ENCODE results near the gene TAT. TPM values are rescaled to one million over a fixed set of nuclear protein-coding genes. Genes with fewer than 3 reads are reported as not detected.
A peak's percentile ranks its signal among the peaks of the same experiment; 100 is the strongest.

The TAT gene
- polyA plus RNA-seq, 1 experiment, result not detected

- DNase-seq (ENCODE audit: low read depth), result no peak
- TF ChIP-seq, protein P1, sequence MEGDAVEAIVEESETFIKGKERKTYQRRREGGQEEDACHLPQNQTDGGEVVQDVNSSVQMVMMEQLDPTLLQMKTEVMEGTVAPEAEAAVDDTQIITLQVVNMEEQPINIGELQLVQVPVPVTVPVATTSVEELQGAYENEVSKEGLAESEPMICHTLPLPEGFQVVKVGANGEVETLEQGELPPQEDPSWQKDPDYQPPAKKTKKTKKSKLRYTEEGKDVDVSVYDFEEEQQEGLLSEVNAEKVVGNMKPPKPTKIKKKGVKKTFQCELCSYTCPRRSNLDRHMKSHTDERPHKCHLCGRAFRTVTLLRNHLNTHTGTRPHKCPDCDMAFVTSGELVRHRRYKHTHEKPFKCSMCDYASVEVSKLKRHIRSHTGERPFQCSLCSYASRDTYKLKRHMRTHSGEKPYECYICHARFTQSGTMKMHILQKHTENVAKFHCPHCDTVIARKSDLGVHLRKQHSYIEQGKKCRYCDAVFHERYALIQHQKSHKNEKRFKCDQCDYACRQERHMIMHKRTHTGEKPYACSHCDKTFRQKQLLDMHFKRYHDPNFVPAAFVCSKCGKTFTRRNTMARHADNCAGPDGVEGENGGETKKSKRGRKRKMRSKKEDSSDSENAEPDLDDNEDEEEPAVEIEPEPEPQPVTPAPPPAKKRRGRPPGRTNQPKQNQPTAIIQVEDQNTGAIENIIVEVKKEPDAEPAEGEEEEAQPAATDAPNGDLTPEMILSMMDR (IDR thresholded peaks at IDR 0.05; ENCODE audit: insufficient read depth, low read depth, low read length), result no peak
- Histone ChIP-seq H3K4me3 (ENCODE audit: low read depth, low read length) (no peak overlapping the region), H3K27me3 (ENCODE audit: control insufficient read depth, insufficient read depth, low read length) (no peaks in the 10 kb centered on the region), H3K36me3 (ENCODE audit: control insufficient read depth, insufficient read depth, low read length) (no peaks in the 10 kb centered on the region)
- CTCF ChIA-PET, result no interaction called here
- POLR2A ChIA-PET, result no interaction called here
These were observed 29.7 kb downstream of the TAT start for GRCh38 chr16:71547168-71547567.

GRCh38 chr16:71542377-71542776 lies 34.5 kb downstream of the TAT start:
- ChIA-PET POLR2A (no interaction called here), CTCF (interaction anchor here (1.2 to 1.8 kb wide), 4 partner anchors 11 to 42 kb away, joined by 3 to 5 read pairs (median 4); partner anchors contain the start of gene CHST4)
- TF ChIP-seq, protein P1 (IDR thresholded peaks at IDR 0.05; ENCODE audit: insufficient read depth, low read depth, low read length), result peak; percentile 52
- Histone ChIP-seq H3K4me3 (ENCODE audit: low read depth, low read length) (no peak overlapping the region), H3K36me3 (ENCODE audit: control insufficient read depth, insufficient read depth, low read length) (no peaks in the 10 kb centered on the region), H3K27me3 (ENCODE audit: control insufficient read depth, insufficient read depth, low read length) (no peaks in the 10 kb centered on the region; the same call in 1 of the 2 replicates)
- no peak for DNase-seq (ENCODE audit: low read depth)

DNA sequence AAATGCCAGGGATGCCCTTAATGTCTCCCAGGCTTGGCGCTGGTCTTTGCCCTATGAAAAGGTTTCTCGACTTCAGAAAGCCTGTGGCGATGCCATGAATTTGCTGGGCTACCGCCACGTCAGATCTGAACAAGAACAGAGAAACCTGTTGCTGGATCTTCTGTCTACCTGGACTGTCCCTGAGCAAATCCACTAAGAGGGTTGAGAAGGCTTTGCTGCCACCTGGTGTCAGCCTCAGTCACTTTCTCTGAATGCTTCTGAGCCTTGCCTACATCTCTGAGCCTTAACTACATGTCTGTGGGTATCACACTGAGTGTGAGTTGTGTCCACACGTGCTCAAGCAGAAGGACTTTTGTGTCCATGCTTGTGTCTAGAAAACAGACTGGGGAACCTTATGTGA lies 39.2 kb downstream of the TAT start:
- ChIA-PET POLR2A (no interaction called here), CTCF (interaction anchor here (1.1 to 2.8 kb wide), 5 partner anchors 8 to 86 kb away, joined by 3 to 21 read pairs (median 5); partner anchors contain the start of gene CHST4)
- TF ChIP-seq, protein P1 (IDR thresholded peaks at IDR 0.05; ENCODE audit: insufficient read depth, low read depth, low read length), result peak; percentile 68
- H3K36me3 ChIP-seq (ENCODE audit: control insufficient read depth, insufficient read depth, low read length), result no peaks in the 10 kb centered on the region
- H3K27me3 ChIP-seq (ENCODE audit: control insufficient read depth, insufficient read depth, low read length), result no peaks in the 10 kb centered on the region; the same call in 1 of the 2 replicates
- H3K4me3 ChIP-seq (ENCODE audit: low read depth, low read length), result no peak overlapping the region
- no peak for DNase-seq (ENCODE audit: low read depth)

DNA sequence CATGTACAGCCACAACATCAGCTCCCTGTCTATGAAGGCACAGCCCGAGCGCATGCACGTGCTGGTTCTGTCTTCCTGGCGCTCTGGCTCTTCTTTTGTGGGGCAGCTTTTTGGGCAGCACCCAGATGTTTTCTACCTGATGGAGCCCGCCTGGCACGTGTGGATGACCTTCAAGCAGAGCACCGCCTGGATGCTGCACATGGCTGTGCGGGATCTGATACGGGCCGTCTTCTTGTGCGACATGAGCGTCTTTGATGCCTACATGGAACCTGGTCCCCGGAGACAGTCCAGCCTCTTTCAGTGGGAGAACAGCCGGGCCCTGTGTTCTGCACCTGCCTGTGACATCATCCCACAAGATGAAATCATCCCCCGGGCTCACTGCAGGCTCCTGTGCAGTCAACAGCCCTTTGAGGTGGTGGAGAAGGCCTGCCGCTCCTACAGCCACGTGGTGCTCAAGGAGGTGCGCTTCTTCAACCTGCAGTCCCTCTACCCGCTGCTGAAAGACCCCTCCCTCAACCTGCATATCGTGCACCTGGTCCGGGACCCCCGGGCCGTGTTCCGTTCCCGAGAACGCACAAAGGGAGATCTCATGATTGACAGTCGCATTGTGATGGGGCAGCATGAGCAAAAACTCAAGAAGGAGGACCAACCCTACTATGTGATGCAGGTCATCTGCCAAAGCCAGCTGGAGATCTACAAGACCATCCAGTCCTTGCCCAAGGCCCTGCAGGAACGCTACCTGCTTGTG lies 40.0 kb downstream of the TAT start:
- DNase-seq (ENCODE audit: low read depth), result no peak
- Histone ChIP-seq H3K4me3 (ENCODE audit: low read depth, low read length) (no peak overlapping the region), H3K36me3 (ENCODE audit: control insufficient read depth, insufficient read depth, low read length) (no peaks in the 10 kb centered on the region), H3K27me3 (ENCODE audit: control insufficient read depth, insufficient read depth, low read length) (no peaks in the 10 kb centered on the region; the same call in 1 of the 2 replicates)
- ChIA-PET CTCF (interaction anchor here (1.1 kb wide), 1 partner anchor 8 kb away, joined by 3 read pairs; no protein-coding TSS in a partner anchor), POLR2A (no interaction called here)
- TF ChIP-seq, protein P1 (IDR thresholded peaks at IDR 0.05; ENCODE audit: insufficient read depth, low read depth, low read length), result no peak

DNA sequence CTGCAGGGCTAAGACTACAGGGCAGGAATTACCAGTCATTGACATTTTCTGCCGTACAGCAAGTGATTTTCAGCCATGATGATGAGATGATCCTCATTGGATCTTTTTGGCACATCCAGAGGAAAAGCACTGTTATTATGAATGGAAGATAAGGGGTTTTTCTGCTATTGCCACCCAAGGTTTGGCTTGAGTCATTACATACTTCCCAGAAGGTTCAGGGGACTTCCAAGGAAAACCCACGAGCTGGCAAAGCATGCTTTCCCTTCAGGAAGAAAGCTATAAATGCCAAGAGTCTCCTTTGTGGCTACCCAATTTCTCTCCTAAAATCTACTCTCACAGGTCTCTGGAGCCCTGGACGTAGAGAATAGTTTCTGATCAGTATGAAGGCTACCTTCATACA lies 44.5 kb downstream of the TAT start:
- Histone ChIP-seq H3K36me3 (ENCODE audit: control insufficient read depth, insufficient read depth, low read length) (no peaks in the 10 kb centered on the region), H3K27me3 (ENCODE audit: control insufficient read depth, insufficient read depth, low read length) (no peaks in the 10 kb centered on the region), H3K4me3 (ENCODE audit: low read depth, low read length) (no peak overlapping the region)
- no peak for DNase-seq (ENCODE audit: low read depth)
- TF ChIP-seq, protein P1 (IDR thresholded peaks at IDR 0.05; ENCODE audit: insufficient read depth, low read depth, low read length), result no peak
- ChIA-PET CTCF (no interaction called here), POLR2A (no interaction called here)

All from BJ (cell line).